Hepatocyte (in vitro differentiated cells): Measurements from ENCODE around the gene LSM14A.

Experiments used
- CTCF ChIP-seq: fragments of 200-600 bp; sonication (generic); IDR thresholded peaks from 2 replicates; pipeline ENCODE4 v1.5.1; 2016; ENCODE audit warnings: antibody characterized with exemption, mild to moderate bottlenecking; ENCODE audit not compliant: poor library complexity
- EZH2phosphoT487 ChIP-seq: fragments of 200-600 bp; sonication (generic); IDR thresholded peaks from one replicate; pipeline ENCODE4 v1.6.1; 2018; ENCODE audit warnings: antibody characterized with exemption, mild to moderate bottlenecking, low read depth, moderate library complexity; ENCODE audit not compliant: unreplicated experiment, severe bottlenecking

GRCh38 chr19:34187011-34187410 lies 14.7 kb downstream of the LSM14A start:
- TF ChIP-seq CTCF, result no peak
- no peak for TF ChIP-seq EZH2phosphoT487
